A673 (cell line): Measurements from ENCODE around the gene TBX18. TPM values are rescaled to one million over a fixed set of nuclear protein-coding genes. Genes with fewer than 3 reads are reported as not detected.

Experiments used
- BruUV-seq: library from RNA; stranded (reverse); fragments of 400-500 nt; replicated peaks from 2 replicates; lab custom pipeline; 2021; lab: Mats Ljungman, UMichigan
- CTCF ChIA-PET: fragments of 300-600 bp; sonication (Branson Sonifier 250); formaldehyde crosslinking; loops from one replicate; lab custom pipeline; 2022; ENCODE audit warnings: antibody characterized with exemption; lab: Charles Lee
- POLR2A ChIA-PET: fragments of 300-600 bp; sonication (Branson Sonifier 250); formaldehyde crosslinking; loops from one replicate; lab custom pipeline; 2022; ENCODE audit warnings: antibody characterized with exemption; ENCODE audit not compliant: low non-redundant PET; lab: Charles Lee
- DNase-seq: peaks from one replicate; pipeline ENCODE4 v3.0.0-alpha.2; 2015; ENCODE audit warnings: low spot score
- H3K27ac ChIP-seq: fragments of 200-600 bp; sonication (generic); 2 replicates; pipeline ENCODE4 v1.5.1; 2016; ENCODE audit warnings: mixed run types, low read depth, mild to moderate bottlenecking, mixed read lengths, antibody characterized with exemption, low read length; ENCODE audit not compliant: poor library complexity, severe bottlenecking
- H3K27me3 ChIP-seq: fragments of 200-600 bp; sonication (generic); replicated peaks from 2 replicates; pipeline ENCODE4 v1.6.1; 2017; ENCODE audit warnings: mixed run types, low read depth, mild to moderate bottlenecking, mixed read lengths, antibody characterized with exemption, low read length; ENCODE audit not compliant: insufficient read depth, poor library complexity
- H3K36me3 ChIP-seq: fragments of 200-600 bp; sonication (generic); 2 replicates; pipeline ENCODE4 v1.6.1; 2016; ENCODE audit warnings: mixed run types, mild to moderate bottlenecking, mixed read lengths, antibody characterized with exemption, low read length; ENCODE audit not compliant: insufficient read depth, poor library complexity, severe bottlenecking
- H3K4me1 ChIP-seq: fragments of 200-600 bp; sonication (generic); 2 replicates; pipeline ENCODE4 v1.6.1; 2017; ENCODE audit warnings: mixed run types, mild to moderate bottlenecking, mixed read lengths, antibody characterized with exemption, low read length; ENCODE audit not compliant: insufficient read depth, poor library complexity, severe bottlenecking
- H3K4me3 ChIP-seq: fragments of 200-600 bp; sonication (generic); 2 replicates; pipeline ENCODE4 v1.5.1; 2016; ENCODE audit warnings: low read depth, mixed run types, mild to moderate bottlenecking, mixed read lengths, low read length; ENCODE audit not compliant: poor library complexity, severe bottlenecking
- H3K9me3 ChIP-seq: fragments of 200-600 bp; sonication (generic); 2 replicates; pipeline ENCODE4 v1.6.1; 2016; ENCODE audit warnings: mixed run types, low read depth, mild to moderate bottlenecking, mixed read lengths, antibody characterized with exemption, low read length; ENCODE audit not compliant: poor library complexity, severe bottlenecking
- CTCF ChIP-seq: fragments of 300-800, 200-600 bp; sonication (generic); conservative IDR thresholded peaks from 2 replicates; pipeline ENCODE4 v1.5.1; 2017; ENCODE audit warnings: low read depth, mild to moderate bottlenecking, antibody characterized with exemption, low read length, moderate library complexity, mixed read lengths
- EZH2 ChIP-seq: fragments of 200-600 bp; sonication (generic); IDR thresholded peaks from 2 replicates; pipeline ENCODE4 v1.6.1; 2017; ENCODE audit warnings: borderline replicate concordance, low read depth, mild to moderate bottlenecking, mixed read lengths, antibody characterized with exemption, low read length; ENCODE audit not compliant: poor library complexity, severe bottlenecking
- intact Hi-C: fragments of 100-400 bp; cut with micrococcal nuclease; formaldehyde crosslinking; loops from one replicate; pipeline ENCODE4 v1.10.0; 2022; ENCODE audit not compliant: unreplicated experiment
- total RNA-seq: library from RNA; stranded (reverse); gene quantifications from 2 replicates; pipeline ENCODE4 v1.2.3, GENCODE V29; 2021

Gene TBX18
- total RNA-seq, 1 experiment from 2014 or later = 16.0 TPM

DNA sequence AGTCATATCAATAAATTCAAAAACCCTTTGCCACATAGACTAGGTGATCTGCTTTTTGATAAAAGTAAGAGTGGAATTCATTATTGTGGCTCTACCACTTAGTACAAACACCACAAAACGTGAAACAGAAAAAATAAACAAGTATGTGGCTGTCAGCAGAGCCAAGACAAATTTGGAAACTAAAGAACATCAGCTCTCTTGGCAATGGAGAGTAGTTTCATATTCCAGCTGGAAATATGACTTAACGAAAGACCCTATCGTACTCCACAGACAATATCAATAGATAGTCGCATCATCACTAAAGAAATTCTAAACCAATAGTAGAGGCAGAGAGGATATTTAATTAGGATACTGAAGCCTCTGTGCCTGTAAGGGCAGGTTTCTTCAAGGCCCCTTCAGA lies 20.8 kb downstream of the TBX18 start:
- BruUV-seq = no TSS peak
- ChIA-PET CTCF (no interaction called here), POLR2A (no interaction called here)
- intact Hi-C loops = no loop called here
- TF ChIP-seq CTCF = no peak
- TF ChIP-seq EZH2 = no peak
- Histone ChIP-seq H3K4me3 (no peak overlapping the region), H3K36me3 (no peaks in the 10 kb centered on the region), H3K27ac (no peak overlapping the region), H3K4me1 (no peaks in the 10 kb centered on the region), H3K27me3 (no peaks in the 10 kb centered on the region), H3K9me3 (no peaks in the 10 kb centered on the region)
- no peak for DNase-seq

GRCh38 chr6:84740385-84740784 lies 24.0 kb downstream of the TBX18 start:
- Histone ChIP-seq H3K4me1 (no peaks in the 10 kb centered on the region), H3K27me3 (no peaks in the 10 kb centered on the region), H3K9me3 (no peaks in the 10 kb centered on the region), H3K36me3 (peaks cover 4% of the 10 kb centered on the region), H3K27ac (no peak overlapping the region), H3K4me3 (no peak overlapping the region)
- intact Hi-C loops = no loop called here
- ChIA-PET POLR2A (no interaction called here), CTCF (no interaction called here)
- TF ChIP-seq EZH2 (no peak), CTCF (no peak)
- no peak for DNase-seq
- BruUV-seq = no TSS peak

- no peak for DNase-seq
- POLR2A ChIA-PET = no interaction called here
These were observed 24.6 kb downstream of the TBX18 start for GRCh38 chr6:84739866-84740208.

More at GRCh38 chr6:84739866-84740208, 24.6 kb downstream of the TBX18 start:
- H3K36me3 ChIP-seq = peaks cover 4% of the 10 kb centered on the region
- CTCF ChIA-PET = no interaction called here
- no TSS peak for BruUV-seq
- intact Hi-C loops = no loop called here
- TF ChIP-seq CTCF (no peak), EZH2 (no peak)
- no peaks in the 10 kb centered on the region for H3K4me1 ChIP-seq
- H3K9me3 ChIP-seq = no peaks in the 10 kb centered on the region
- no peak overlapping the region for H3K4me3 ChIP-seq
- H3K27me3 ChIP-seq = no peaks in the 10 kb centered on the region
- H3K27ac ChIP-seq = no peak overlapping the region
